ENCODE results near the gene SDC1.

GRCh38 chr2:20193185-20193584 is 31.7 kb downstream of the SDC1 start:
- no peak for TF ChIP-seq ELF4 (IDR thresholded peaks at IDR 0.05)
- TF ChIP-seq SUZ12 (IDR thresholded peaks at IDR 0.05), result no peak
- no peak for TF ChIP-seq FOXA1 (IDR thresholded peaks at IDR 0.05)

Measured in HEK293T (cell line).